GM12875 (cell line): ENCODE results near the gene CGA.

ENCODE experiments used
- H3K4me3 ChIP-seq: one replicate; pipeline ENCODE4 v1.5.1; 2011; ENCODE audit warnings: low read depth, low read length, control low read depth
- TF ChIP-seq, protein P1 (sequence below): IDR thresholded peaks from 2 replicates; pipeline ENCODE4 v1.5.1; 2011; ENCODE audit warnings: low read depth, mild to moderate bottlenecking, control low read depth, inconsistent platforms, low read length, moderate library complexity, borderline replicate concordance; ENCODE audit not compliant: insufficient read depth

Gene CGA

DNA sequence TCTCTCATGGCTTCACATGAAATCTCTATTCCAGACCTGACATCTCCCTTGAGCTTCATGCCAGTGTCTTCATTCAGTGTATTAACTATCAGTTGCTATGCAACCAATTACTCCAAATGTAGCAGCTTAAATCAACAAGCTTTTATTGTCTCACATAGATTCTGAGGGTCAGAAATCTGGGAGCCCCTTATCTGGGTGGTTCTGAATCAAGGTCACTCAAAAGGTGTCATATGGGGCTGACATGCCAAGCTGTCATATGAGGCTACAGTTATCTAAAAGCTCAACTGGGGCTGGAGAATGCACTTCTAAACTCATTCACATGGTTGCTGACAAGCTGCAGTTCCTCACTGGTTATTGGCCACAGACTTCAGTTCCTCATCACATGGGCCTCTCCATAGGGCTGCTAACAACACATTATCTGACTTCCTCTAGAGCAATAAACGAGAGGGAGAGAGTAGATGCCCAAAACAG is 7.3 kb upstream of the CGA start:
- TF ChIP-seq, protein P1, sequence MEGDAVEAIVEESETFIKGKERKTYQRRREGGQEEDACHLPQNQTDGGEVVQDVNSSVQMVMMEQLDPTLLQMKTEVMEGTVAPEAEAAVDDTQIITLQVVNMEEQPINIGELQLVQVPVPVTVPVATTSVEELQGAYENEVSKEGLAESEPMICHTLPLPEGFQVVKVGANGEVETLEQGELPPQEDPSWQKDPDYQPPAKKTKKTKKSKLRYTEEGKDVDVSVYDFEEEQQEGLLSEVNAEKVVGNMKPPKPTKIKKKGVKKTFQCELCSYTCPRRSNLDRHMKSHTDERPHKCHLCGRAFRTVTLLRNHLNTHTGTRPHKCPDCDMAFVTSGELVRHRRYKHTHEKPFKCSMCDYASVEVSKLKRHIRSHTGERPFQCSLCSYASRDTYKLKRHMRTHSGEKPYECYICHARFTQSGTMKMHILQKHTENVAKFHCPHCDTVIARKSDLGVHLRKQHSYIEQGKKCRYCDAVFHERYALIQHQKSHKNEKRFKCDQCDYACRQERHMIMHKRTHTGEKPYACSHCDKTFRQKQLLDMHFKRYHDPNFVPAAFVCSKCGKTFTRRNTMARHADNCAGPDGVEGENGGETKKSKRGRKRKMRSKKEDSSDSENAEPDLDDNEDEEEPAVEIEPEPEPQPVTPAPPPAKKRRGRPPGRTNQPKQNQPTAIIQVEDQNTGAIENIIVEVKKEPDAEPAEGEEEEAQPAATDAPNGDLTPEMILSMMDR, result no peak
- no peak overlapping the region for H3K4me3 ChIP-seq

DNA sequence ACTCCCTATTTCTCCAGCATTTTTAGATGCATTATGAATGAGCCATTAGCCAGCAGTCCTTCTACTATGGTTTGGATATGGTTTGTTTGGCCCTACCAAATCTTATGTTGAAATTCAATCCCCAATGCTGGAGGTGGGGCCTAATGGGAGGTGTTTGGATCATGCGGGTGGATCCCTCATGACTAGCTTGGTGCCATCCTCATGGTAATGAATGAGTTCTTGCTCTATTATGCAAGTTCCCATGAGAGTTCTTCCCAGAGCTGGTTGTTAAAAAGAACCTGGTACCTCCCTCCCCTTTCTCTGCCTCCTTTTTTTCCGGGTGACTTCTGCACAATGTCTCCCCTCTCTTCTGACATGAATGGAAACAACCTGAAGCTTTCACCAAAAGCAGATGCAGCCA is 6.2 kb upstream of the CGA start:
- no peak overlapping the region for H3K4me3 ChIP-seq
- TF ChIP-seq, protein P1, result no peak

DNA sequence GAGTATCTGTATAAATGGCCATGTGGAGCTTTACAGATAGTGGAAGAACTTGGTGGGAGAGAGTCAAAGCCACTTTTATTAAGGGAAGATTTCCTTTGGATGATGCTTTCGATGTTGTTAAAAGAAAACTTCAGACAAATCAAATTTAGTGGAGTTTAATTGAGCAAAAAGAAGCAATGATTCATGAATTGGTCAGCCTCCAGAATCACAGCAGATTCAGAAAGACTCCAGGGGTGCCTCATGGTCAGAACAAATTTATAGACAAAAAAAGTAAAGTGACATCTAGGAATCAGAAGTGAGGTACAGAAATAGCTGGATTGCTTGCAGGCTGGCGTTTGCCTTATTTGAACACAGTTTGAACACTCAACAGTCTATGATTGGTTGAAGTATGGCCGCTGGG is 5.3 kb upstream of the CGA start:
- no peak overlapping the region for H3K4me3 ChIP-seq
- TF ChIP-seq, protein P1, result no peak

DNA sequence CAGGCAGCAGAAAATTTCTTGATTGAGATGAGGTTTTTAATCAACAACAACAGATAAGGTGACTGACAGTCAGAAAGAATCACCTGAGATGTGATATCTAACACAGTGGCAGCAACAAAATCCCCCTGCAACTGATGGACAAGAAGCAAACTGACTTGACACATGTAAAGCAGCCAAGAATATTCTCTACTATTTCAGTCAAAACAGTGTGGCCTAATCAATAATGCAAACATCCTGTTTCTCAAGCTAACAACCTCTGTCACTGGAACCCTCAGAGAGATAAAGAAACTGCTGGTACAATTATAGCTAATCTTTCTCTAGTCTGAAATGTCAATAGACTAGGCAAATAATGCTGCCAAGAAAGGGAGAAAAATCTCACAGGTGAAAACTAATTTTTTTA is 4.6 kb upstream of the CGA start:
- no peak overlapping the region for H3K4me3 ChIP-seq
- TF ChIP-seq, protein P1, result no peak

DNA sequence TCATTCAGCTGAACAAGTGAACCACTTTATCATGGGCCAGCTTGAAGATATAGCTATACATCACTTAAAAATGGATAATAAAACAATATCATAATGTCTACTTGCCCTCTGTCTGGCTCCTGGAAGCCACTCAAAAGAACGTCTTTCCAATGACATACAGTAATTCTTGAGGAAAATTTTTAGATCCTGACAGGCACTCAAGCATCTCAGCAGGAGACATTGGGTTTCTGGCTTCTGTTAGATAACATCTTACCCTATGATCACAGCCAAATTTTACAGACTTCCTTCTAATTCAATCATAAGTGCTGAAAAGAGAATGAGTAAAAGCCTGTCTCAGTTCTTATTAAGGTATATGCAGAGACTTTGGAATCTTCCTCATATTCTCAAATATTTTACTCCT is 330 bp downstream of the CGA start:
- TF ChIP-seq, protein P1, result no peak

DNA sequence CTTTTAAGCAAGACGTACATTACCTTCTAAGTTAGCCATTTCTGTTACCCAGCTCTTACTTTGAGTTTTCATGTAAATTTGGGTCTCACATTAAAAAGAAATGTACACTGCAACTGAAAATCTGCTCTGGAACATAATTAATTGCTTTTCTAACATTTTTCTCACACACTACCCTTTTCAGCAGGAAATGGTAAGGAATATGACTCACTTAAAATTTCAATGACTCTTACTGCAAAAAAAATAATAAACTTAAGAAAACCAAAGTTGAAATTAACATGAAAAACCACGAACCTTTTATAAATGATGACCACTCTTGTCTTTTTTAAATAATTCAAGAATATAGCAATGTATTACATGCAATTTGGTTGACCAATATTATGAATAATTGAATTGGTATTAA is 1.3 kb downstream of the CGA start:
- TF ChIP-seq, protein P1, result no peak
- H3K4me3 ChIP-seq, result no peak overlapping the region

More for the DNA sequence above, 330 bp downstream of the CGA start:
- H3K4me3 ChIP-seq, result no peak overlapping the region

DNA sequence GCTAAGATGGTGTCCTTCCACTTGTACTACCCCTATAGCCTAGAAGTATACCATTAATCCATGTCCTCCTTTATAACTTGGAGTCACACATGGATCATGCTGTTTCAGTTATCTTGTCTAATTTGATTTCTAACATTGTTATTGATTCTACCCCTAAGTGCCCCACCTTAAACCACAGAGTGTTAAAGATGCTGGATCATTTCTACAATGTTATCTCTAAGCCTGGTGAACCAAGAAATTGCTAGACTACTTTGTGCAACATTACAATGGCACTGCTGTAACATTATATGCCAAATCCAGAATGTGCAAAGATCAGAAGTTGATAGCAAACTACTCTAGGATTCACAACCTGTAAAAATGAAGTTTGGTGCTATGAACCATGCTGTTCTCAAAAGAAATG is 1.7 kb downstream of the CGA start:
- no peak overlapping the region for H3K4me3 ChIP-seq

More for the DNA sequence above, 1.7 kb downstream of the CGA start:
- TF ChIP-seq, protein P1, result no peak
